GM19463 (cell line): ENCODE measurements around the gene RPS21.

Experiments used
- ATAC-seq: cut with Tn5 transposase; IDR thresholded peaks from one replicate; pipeline ENCODE4 v1.9.1; 2021; ENCODE audit warnings: mild to moderate bottlenecking, moderate library complexity; ENCODE audit not compliant: unreplicated experiment

The RPS21 gene

DNA sequence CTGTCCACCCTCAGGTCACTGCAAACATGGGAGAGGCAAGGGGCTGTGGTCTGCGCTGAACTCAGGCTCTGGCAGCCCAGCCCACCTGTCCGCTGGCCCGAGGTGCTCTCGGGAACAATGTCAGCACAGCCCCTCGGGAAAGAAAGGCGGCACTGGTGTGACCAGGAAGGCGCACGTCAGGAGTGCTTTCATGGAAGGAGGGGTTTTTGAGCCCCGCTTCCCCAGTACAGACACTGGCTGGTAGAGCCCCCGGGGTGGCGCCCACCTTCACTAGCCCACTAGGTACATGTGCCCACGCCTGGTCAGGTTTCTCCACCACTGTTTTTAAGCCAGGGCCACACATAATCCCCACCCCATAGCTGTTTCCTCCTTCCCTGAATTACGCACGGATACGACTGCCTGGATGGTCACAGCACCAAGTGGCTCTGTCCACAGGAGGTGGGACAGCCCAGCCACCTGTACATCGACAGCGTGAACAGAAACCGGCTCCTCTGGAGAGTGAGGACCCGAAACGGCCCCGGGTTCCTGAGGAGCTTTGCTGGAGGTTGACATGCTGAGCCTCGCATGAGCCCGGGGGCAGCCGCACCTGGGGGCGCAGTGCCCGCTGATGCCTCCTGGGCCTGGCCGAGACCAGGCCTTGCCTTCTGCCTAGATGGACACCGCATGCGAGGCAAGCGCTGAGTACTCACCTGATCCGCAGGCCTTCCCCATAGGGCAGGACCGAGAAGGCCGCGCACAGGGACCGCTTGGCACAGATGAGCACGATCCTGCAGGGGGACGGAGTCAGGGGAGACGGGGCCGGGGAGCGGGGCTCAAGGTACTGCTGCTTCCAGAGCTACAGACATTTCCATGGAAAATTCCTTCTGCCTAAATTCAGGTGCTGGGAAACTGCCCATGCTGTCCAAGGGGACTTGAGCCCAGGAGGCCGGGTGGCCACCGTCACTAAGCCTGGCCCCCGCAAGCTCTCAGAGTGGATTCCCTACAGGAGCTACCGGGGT, 7.6 kb downstream of the RPS21 start:
- no peak for ATAC-seq

GRCh38 chr20:62395311-62396242, 8.7 kb downstream of the RPS21 start:
- ATAC-seq: no peak

DNA sequence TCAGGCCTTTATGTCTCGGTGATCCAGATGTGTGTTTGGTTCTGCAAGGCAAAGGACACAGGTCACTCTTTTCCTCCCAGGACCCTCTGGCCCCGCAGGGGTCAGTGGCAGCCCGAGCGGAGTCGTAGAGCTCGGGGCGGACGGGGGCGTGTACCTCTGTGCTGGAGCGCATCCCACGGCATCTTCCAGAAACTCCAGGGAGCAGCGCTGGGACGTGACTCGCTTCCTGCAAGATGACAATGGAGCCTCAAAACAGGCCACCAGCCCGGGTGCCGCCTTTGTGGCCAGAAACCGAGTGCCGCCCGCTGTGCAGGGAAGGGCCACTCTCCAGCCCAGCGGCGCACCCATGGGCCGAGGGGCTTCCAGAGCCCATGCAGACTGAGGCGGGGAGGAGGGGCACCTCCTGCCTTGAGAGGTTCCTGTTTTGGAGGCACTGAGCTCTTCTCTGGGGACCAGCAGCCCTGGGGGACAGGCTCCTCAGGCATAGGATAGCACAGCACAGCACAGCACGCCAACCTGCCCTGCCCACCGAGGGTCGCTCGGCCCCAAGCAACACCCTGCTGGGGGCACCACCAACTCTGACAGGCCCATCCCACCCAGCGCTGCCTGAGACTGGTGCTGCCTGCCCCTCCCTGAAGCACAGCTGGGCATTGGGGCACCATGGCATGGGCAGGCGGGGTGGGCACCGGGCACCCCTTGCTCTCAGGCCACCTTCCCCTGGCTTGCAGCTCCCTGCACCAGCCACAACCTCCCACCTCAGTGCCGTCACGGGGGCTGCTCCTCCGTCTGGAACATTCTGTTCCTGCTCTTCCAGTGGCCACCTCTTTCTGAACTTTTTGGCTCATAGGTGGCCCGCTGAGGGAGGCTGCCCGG, 9.7 kb downstream of the RPS21 start:
- ATAC-seq: no peak

- no peak for ATAC-seq
Measured at GRCh38 chr20:62398120-62398821, 11.4 kb downstream of the RPS21 start.

- no peak for ATAC-seq
Measured at GRCh38 chr20:62400021-62400420, 13.1 kb downstream of the RPS21 start.

- ATAC-seq: no peak
Measured at GRCh38 chr20:62400541-62400940, 13.6 kb downstream of the RPS21 start.

GRCh38 chr20:62401331-62401779, 14.5 kb downstream of the RPS21 start:
- ATAC-seq: no peak

DNA sequence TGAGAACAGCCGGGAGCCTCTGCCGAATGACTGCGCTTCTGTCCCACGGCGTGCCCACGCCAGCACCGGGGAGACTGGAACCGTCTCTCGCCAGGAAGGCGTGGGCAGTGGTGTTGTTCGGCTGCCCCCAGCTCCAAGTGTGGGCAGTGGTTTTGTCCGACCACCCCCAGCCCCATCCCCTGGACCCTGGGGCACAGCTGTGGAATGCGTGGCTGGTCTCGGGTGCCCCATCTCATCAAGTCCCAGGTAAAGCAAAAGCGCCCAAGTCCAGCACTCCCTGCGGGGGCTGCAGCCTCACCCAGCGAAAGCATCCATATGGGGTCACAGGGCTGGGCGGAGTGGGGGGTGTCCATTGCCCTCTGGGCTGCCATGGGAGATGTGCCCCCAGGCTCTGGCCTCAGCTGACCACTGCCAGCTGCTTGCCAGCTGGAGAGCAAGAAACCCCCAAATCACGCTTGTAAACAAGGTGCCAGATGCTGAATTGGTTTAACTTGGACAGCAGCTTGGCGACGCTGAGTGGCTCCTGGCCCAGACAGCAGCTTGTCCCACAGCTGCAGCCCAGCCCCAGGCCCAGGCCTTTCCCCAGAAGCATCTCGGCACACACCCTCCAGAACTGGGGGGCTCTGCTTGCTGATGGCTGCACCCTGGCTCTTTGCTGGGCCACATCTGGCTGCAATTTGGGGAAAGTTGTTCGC, 15.7 kb downstream of the RPS21 start:
- no peak for ATAC-seq

- no peak for ATAC-seq
Measured at GRCh38 chr20:62403331-62403730, 16.4 kb downstream of the RPS21 start.

DNA sequence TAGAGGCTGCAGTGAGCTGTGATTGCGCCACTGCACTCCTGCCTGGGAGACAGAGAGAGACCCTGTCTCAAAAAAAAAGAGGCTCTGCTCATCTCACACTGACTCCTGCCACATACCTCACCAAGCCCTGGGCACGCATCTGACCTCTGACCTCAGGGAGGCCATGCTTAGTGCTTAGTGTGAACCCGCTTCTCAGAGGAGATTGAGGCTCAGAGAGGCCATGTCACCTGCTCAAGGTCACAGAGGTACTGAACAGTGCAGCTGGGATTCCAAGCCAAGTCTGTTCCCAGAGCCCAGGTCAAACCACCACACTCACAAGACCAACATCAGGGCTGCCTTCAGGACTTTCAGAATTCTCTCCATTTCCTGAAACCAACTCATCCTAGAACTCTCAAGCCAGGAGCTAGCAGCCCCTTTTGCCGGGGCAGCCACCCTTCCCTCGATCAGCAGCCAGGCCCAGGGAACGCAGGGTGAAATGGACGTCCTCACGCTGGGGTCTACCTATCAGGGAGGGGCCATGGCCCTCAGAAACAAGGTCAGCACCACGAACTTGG, 17.3 kb downstream of the RPS21 start:
- no peak for ATAC-seq

DNA sequence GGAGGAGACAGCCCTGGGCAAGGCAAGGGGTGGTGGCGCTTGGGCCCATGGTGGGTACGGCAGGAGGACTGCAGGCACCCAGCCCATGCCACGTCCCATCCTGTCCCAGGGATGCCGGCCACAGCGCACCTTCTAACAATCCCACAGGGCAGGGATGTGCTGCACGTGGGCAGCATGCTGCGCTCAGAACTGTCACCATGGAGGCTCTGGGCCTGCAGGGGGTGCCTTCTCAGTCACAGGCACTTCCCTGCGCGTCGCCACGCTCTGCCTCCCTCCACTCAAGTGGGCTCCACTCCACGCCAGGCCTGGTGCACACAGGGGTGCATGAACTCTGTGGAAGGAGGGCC, 17.8 kb downstream of the RPS21 start:
- ATAC-seq: no peak

GRCh38 chr20:62405108-62405980, 18.4 kb downstream of the RPS21 start:
- ATAC-seq: no peak

DNA sequence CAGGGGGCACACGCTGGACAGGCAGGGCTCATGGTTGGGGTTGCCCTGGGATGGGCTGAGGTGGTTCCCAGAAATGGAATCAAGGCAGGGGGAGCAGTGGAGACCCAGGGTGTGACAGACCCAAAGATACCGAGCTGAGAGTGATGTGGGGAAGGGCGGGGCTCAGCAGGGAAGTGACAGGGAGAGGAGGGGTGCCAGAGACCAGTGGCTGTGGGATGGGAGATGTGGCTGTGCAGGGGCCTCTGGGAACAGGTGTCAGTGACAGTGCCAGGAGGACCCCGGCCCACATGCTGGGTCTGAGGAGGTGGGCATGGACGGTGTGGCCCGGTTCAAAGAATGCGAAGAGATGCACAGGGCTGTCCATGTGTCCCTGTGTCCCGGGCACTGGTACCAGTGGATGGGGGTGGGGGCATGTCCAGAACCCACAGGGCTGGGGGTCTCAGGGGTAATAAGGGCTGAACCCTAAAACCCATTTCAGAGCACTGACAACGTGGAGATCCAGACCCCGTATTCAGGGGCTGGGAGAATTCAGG, 19.1 kb downstream of the RPS21 start:
- ATAC-seq: no peak

DNA sequence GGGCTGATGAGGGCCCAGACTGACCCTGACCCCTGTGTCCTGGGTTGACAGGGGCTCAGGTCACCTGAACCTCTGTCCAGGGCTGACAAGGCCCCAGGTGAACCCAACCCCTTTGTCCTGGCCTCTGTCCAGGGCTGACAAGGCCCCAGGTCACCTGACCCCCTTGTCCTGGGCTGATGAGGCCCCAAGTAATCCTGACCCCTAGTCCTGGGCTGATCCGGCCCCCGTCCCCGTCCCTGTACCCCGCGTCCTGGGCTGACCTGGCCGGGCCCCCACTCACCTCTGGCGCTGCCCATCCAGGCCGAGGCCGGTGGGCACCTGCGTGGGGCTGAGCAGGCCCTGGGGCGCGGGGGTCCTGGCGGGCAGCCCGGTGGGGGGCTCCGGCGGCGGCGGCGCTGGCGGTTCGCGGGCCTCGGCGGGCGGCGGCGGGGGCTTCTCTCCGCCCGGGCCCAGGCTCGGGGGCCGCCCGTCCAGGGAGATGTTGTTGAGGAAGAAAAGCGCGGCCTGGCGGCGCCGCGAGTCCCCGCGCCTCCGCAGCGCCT, 19.8 kb downstream of the RPS21 start:
- no peak for ATAC-seq

DNA sequence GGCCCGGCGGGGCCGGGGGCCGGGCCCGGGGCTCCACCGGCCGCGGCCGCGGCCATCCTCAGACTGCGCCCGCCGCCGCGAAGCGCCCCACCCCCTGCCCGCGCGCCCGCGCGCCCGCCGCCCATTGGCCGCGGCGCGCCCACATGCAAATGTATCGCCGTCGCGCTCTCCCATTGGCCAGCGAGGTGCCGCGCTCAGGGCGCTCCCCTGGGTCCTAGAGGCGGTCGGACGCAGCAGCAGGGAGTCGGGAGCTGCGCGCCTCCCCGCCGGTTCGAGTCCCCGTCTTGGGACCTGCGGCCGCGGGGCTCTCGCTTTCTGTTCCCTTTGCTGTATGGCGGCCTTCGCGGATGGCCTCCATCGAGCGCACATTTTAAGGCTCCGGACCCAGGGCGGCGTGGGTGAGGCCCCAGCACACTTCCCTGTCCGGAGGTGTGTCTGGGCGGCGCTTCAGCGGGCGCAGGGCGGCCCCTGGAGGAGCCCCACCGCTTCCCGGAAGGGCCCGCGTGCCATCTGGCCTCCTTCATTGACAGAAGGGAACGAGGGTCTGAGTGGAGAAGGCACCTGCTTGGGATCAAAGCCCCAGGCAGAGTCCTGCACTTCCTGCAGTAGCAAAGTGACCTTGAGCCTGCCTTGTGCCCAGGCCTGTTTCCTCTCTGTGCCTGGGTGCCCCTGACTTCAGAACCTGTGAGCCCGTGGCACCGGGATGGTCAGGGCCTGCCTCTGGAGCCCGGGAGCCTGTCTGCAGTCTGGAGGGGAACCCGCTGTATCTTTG, 20.5 kb downstream of the RPS21 start, which contains the start of gene CABLES2:
Gene CABLES2, minus strand, starts transcription at position 65 of the 772 bp plus-strand sequence. Its CDS starts 9 bp downstream, at position 56.
- ATAC-seq: peak; percentile 95

DNA sequence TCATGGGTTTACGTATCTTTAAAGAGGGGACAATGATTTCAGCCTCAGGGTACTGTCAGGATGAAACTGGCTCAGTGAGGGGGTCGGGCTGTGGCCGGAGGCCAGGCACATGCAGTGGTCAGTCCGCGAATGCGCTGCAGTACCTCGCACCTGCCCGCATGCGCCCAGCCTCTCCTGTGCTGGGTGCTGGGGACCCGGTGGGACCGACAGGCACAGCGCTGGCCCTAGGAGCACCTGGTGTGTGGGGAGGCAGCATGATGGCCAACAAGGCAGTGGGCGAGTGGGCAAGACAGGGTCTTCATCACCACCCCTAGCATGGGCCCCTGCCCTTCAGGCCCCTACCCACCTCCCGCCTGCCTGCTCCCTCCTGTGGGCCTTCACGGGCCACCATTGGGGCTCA, 21.2 kb downstream of the RPS21 start:
- ATAC-seq: no peak

- ATAC-seq: no peak
Measured at GRCh38 chr20:62408640-62409039, 21.7 kb downstream of the RPS21 start.
